WI38 (cell line): ENCODE measurements around the gene ISLR2.

Experiments used
- H3K4me3 ChIP-seq: 2 replicates; pipeline ENCODE4 v1.5.1; 2011; ENCODE audit warnings: low read depth, mild to moderate bottlenecking, control low read depth, low read length
- CTCF ChIP-seq: IDR thresholded peaks from 2 replicates; pipeline ENCODE4 v1.5.1; 2012; ENCODE audit warnings: low read depth, mild to moderate bottlenecking, control low read depth, low read length

Gene ISLR2

GRCh38 chr15:74121039-74121438, 9.3 kb upstream of the ISLR2 start:
- no peak for TF ChIP-seq CTCF
- no peak overlapping the region for H3K4me3 ChIP-seq

- H3K4me3 ChIP-seq: no peak overlapping the region
Measured at GRCh38 chr15:74121858-74122257, 8.5 kb upstream of the ISLR2 start.

GRCh38 chr15:74122403-74123130, 7.8 kb upstream of the ISLR2 start:
- TF ChIP-seq CTCF: no peak

More at GRCh38 chr15:74121858-74122257, 8.5 kb upstream of the ISLR2 start:
- no peak for TF ChIP-seq CTCF

GRCh38 chr15:74123131-74123429, 7.3 kb upstream of the ISLR2 start:
- no peak overlapping the region for H3K4me3 ChIP-seq
- TF ChIP-seq CTCF: no peak

More at GRCh38 chr15:74122403-74123130, 7.8 kb upstream of the ISLR2 start:
- H3K4me3 ChIP-seq: no peak overlapping the region

- no peak for TF ChIP-seq CTCF
- no peak overlapping the region for H3K4me3 ChIP-seq
Measured at GRCh38 chr15:74123658-74124057, 6.7 kb upstream of the ISLR2 start.

GRCh38 chr15:74124196-74124595, 6.2 kb upstream of the ISLR2 start:
- TF ChIP-seq CTCF: no peak

GRCh38 chr15:74124759-74125158, 5.6 kb upstream of the ISLR2 start:
- no peak overlapping the region for H3K4me3 ChIP-seq
- no peak for TF ChIP-seq CTCF

More at GRCh38 chr15:74124196-74124595, 6.2 kb upstream of the ISLR2 start:
- H3K4me3 ChIP-seq: no peak overlapping the region
